Measurements from ENCODE around the gene ZFP36.

Gene ZFP36

DNA sequence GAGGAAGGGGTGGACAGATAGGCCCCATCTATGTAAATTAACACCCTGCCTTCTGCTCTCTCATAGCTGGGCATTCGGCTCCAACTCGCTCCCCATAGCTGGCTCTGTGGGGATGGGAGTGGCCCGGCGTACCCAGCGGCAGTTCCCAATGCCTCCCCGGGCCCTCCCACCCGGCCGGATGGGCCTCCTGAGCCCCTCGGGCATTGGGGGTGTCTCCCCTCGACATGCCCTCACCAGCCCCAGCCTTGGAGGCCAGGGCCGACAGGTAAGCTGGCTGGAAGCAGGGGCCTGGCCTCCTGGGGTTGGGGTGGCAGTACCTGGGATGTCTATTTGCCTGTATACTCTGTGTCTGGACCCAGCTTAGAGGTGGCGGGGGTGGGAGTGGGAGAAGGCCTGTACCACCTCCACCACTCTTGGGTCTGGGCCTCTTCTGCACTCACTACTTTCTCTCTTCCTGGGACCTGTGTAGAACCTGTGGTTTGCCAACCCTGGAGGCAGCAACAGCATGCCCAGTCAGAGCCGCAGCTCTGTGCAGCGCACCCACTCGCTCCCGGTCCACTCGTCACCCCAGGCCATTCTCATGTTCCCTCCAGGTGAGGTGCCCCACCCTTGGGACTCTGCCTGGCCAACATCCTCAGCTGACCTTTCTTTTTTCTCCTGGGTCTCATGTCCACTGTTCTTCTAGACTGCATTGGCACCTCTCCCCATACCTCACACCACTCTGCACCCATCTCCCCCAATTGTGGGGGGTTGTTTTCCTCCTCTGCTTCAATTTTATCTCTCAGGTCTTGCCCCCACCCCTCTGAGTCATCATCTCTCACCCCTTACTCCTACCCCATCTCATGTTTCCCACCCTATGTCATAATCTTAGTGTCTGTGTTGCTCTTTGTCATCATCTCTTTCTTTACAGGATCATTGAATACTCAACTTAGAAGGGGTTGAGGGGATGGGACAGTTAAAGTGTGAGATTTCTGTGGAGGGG is 25.8 kb upstream of the ZFP36 start:
- peaks cover 19% of the 10 kb centered on the region for H3K36me3 Mint-ChIP-seq

DNA sequence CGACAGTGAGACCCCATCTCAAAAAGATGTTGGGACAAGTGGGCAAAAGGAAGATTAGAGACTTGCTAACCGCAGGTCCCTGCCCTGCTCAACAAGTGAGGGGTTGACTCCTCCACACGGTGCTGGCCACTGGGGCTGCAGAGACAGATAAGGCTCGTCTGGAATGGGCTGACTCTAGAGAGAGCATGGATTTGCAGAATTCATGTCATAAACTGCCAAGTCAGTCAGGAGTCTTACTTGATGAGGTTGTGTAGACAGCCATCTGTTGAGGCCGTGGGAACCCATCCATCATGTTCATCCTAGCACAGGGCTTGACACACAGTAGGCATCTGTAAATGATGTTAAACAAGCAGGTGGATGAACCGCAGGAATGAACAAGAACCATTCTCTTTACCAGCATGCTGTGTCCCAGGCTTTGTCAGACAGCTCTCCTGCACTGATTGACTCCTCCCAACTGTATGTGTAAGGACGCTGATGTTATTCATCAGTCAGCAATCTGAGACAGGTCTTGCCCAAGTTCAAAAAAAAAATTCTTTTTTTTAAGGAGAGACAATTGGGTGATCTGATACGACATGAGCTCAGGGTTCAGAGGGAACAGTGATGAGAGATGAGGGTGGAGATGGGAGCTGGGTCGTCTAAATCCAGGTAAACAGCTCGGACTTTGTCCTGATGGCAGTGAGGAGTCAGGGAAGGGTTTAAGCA is 24.6 kb upstream of the ZFP36 start:
- Mint-ChIP-seq H3K9me3 (no peaks in the 10 kb centered on the region), H3K4me1 (no peaks in the 10 kb centered on the region), H3K27me3 (no peaks in the 10 kb centered on the region), H3K27ac (peak overlapping the region; percentile 12), H3K4me3 (no peak overlapping the region), H3K36me3 (peaks cover 21% of the 10 kb centered on the region)

More for the DNA sequence above, 25.8 kb upstream of the ZFP36 start:
- peak overlapping the region; percentile 59 for H3K27ac Mint-ChIP-seq
- H3K4me1 Mint-ChIP-seq = no peaks in the 10 kb centered on the region
- no peaks in the 10 kb centered on the region for H3K9me3 Mint-ChIP-seq
- H3K4me3 Mint-ChIP-seq = no peak overlapping the region
- no peaks in the 10 kb centered on the region for H3K27me3 Mint-ChIP-seq

DNA sequence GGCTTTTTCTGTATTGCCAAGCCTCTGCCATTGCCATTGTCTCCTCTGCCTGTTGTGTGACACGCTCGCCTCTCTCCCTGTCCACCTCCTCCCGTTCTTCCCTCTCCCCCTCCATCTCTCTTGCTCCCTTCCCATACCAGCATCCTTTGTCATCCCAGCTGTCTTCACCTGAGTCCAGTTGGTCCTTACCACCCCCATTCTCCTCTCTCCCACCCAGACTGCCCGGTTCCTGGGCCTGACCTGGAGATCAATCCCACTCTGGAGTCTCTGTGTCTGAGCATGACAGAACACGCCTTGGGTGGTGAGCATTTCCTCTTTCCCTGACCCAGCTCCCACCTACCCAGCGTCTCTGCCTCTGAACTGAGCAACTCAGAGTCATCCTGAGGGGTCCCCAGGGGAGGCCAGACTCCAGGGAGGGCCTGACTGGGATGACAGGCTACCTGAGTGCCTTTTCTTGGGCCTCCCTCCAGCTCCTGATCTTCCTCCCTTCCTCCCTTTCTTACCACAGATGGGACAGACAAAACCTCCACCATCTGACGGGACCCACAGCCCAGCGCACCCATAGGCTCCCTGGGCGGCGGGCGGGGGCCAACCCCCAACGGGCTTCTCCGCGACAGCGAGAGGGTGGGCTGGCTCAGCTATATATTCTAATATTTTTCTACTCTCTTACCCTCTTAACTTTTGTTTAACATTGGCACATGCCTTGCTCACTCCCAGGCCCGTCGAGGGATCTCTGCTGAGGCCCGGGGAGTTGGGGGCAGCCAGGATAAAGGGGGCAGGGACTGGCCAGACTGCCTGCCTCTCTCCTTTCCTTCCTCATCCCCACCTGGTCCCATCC is 23.4 kb upstream of the ZFP36 start:
- no peak overlapping the region for H3K27ac Mint-ChIP-seq
- peaks cover 1% of the 10 kb centered on the region for H3K4me1 Mint-ChIP-seq
- no peaks in the 10 kb centered on the region for H3K27me3 Mint-ChIP-seq
- peaks cover 21% of the 10 kb centered on the region for H3K36me3 Mint-ChIP-seq
- no peaks in the 10 kb centered on the region for H3K9me3 Mint-ChIP-seq
- no peak overlapping the region for H3K4me3 Mint-ChIP-seq

DNA sequence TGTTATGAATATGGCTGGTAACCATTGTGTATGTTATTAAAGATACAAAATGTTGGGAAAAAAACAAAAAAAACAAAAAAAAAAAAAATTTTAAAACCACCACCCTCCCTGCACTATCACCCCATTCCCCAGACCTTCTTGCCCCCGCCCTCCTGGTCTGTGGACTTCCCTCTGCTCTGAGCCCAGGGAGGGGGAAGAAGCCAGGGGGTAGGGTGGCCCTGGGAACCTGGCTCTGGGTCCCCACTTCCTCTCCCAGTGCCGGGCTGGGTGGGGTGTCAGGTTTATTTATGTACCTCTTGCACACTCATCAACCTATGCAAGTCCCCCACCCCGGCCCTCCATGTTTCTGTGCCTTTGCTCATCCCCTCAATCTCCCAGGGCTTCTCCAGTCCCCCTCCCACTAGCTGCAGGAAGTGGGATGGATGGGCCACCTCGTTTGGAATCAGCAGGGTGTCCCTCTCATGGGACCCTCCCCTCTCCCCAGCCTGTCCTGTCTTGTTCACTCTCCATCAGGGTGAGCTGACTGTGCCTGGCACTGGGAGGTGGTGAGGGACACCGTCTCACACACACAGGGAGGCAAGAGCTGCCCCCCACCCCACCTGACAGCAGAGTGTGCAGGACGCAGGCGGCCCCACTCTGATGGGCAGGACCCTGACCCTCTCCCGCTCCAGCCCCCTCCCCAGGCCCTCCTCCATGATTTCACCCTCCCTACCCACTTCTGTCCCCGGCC is 21.6 kb upstream of the ZFP36 start:
- peaks cover 17% of the 10 kb centered on the region for H3K36me3 Mint-ChIP-seq
- no peaks in the 10 kb centered on the region for H3K27me3 Mint-ChIP-seq
- no peaks in the 10 kb centered on the region for H3K9me3 Mint-ChIP-seq
- no peak overlapping the region for H3K4me3 Mint-ChIP-seq
- H3K4me1 Mint-ChIP-seq = peaks cover 11% of the 10 kb centered on the region
- H3K27ac Mint-ChIP-seq = peak overlapping the region; percentile 72

DNA sequence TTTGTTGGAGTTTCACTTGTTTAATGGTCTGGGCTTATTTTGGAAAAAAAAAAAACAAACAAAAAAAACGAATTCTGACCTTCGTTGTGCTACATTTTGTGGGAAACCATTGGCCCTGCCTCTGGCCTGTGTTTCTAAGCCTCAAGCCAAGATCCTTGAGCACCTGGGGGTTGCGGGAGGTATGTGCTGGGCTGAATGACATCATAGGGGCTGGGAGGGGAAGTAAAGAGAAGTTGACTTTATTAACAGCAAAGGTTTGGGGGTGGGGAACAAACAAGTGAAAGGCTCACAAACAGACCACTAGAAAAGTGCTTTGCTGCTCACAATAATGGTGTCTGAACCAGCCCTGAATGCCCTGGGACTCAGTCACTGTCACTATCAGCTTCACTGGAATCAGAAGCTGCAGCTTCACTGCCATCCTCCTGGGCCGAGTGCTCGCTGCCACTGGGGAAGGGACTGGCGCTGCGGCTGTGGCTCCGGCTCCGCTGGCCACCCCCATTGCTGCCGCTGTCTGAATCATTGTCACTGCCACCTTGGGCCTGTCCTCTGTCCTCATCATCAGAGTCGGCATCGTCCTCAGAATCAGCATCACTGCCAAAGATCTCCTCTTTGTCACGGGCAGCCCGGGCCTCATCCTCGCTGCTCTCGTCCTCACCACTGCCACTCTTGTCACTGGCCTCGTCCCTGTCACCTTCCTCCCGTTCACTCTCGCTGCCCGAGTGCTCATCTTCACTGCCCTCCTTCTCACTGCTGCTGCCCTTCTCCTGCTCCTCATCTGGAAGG is 20.8 kb upstream of the ZFP36 start:
- Mint-ChIP-seq H3K36me3 (peaks cover 16% of the 10 kb centered on the region), H3K9me3 (no peaks in the 10 kb centered on the region), H3K27ac (peak overlapping the region; percentile 68), H3K4me1 (peaks cover 16% of the 10 kb centered on the region), H3K4me3 (no peak overlapping the region), H3K27me3 (no peaks in the 10 kb centered on the region)

DNA sequence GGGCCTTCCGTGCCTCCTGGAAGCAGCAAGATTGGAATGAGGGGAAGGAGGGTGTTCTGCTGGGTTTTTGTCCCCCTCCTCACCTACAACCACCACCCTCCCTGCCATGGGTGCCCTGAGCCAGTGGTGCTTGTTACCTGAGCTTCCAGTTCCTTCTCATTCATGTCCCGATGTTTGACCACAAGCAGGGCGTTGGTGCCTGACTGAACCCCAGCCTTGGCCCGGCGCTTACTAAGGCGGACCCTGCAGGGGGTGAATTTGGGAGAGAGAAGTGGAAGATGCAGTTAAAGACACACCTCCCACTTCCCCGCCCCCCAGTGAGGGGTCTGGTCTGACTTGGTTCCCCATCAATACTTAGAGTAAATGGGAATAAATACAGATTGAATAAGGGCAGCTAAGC is 20.1 kb upstream of the ZFP36 start:
- H3K4me3 Mint-ChIP-seq = no peak overlapping the region
- H3K27me3 Mint-ChIP-seq = no peaks in the 10 kb centered on the region
- H3K4me1 Mint-ChIP-seq = peaks cover 19% of the 10 kb centered on the region
- H3K9me3 Mint-ChIP-seq = no peaks in the 10 kb centered on the region
- H3K36me3 Mint-ChIP-seq = peaks cover 9% of the 10 kb centered on the region
- H3K27ac Mint-ChIP-seq = peak overlapping the region; percentile 12

DNA sequence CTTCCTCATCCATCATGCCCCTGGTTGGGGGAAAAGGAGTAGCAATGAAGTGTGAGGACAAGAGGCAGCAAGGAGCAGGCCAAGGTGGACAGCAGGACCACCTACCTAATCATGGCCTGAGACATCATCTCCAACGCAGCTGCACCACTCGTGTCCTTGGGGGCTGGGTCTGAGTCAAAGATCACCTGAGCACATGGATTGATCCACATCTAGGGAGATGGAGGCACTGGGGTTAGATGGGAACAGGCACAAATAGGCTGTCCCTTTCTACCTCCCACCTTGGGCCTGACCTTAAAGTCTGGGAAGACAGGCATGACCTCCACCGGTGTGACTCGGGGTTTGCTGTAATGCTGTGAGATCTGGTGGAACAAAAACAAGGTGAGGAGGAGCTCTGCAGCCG is 18.0 kb upstream of the ZFP36 start:
- Mint-ChIP-seq H3K27ac (peak overlapping the region; percentile 74), H3K9me3 (no peaks in the 10 kb centered on the region), H3K4me1 (peaks cover 32% of the 10 kb centered on the region), H3K36me3 (peaks cover 8% of the 10 kb centered on the region), H3K27me3 (no peaks in the 10 kb centered on the region), H3K4me3 (no peak overlapping the region)

DNA sequence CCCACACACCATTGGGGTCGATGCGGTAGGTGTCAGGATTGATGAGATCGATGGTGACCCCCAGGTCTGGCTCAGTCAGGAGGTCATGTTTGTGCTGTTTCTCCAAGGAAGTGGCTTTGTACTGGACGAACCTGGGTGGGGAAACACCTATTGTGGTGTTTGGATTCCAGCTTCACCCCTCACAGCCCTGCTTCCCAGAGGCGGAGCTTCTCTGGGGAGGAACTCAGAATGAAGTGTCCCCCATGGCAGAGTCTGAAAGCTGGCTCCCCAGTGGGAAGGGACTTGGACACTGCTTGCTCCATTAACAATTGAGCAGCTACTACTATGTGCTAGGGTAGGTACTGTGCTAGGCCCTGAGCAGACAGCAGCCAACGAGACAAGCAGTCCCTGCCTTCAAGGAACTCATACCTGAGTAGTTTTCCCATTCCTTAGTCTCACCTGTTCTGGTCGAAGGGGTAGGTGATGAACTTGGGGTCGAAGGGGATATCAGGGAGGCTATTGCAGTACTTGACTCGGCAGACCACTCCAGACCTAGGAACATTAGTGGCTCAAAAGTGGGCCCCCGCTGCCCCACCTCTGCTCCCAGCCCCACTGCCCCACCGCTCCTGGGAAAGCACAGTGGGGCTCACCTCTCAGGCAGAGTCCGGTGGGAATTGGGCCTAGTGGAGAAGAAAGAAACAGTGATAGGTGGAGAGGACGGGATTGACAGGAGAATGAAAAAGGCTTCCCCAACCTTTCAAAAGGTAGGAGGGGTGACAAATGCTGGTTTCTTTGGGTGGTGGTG is 16.8 kb upstream of the ZFP36 start:
- no peaks in the 10 kb centered on the region for H3K27me3 Mint-ChIP-seq
- peak overlapping the region; percentile 96 for H3K4me3 Mint-ChIP-seq
- H3K36me3 Mint-ChIP-seq = peaks cover 10% of the 10 kb centered on the region
- H3K27ac Mint-ChIP-seq = peak overlapping the region; percentile 94
- H3K9me3 Mint-ChIP-seq = no peaks in the 10 kb centered on the region
- peaks cover 35% of the 10 kb centered on the region for H3K4me1 Mint-ChIP-seq

DNA sequence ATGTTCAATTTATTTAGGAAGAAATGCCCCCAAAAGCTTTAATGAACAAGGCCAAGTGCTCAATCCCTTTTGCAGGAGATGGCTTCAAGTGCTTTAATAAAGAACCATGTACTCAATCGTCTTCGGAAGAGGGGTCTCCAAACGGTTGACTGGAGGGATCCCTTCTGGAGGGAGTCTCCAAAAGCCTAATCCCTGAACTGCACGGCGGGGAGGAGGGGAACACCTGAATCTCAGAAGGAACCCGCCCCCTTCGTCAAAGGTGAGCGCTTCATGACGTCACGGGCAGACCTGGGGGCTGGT is 16.2 kb upstream of the ZFP36 start:
- Mint-ChIP-seq H3K36me3 (peaks cover 10% of the 10 kb centered on the region), H3K4me1 (peaks cover 38% of the 10 kb centered on the region), H3K27ac (peak overlapping the region; percentile 94), H3K9me3 (no peaks in the 10 kb centered on the region), H3K4me3 (peak overlapping the region; percentile 96), H3K27me3 (no peaks in the 10 kb centered on the region)

DNA sequence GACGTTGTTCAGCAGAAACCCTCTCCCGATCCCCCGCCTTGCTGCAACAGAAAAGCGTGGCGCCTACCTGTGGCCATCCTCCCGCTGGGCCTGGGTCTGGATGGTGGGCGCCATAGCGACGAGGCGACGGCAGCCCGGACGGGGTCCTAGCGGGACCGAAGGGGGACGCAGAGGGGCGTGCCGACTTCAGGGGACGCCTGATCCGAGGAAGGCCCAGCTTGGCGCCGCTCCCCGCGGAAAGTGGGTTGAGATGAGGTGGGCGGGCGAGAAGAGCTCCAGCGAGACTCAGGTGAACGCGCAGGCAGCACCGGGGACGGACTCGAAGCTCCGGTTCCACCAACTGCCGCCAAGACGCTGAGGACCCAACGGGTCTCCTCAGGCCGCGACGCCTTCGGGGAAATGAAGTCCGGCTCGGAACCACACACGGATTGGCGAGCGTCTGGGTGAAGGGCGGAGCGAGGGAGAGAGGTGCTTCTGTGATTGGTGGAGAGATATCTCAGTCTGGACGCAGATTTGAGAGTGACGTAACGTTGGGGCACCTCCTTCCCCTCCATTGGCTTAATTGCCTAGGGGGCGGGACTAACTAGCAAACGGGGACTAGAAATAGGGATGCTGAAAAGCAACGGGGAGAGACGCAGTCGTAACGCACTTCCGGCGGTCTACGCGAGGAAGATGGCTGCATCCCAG is 15.8 kb upstream of the ZFP36 start, which contains the start of the genes MED29 and PAF1:
Gene MED29 (plus strand): TSS at position 628 of the 687 bp plus-strand sequence. CDS start 45 bp downstream, at position 673.
Gene PAF1 (minus strand): TSS at position 356 of the 687 bp plus-strand sequence. CDS start 242 bp downstream, at position 114.
- H3K27ac Mint-ChIP-seq = peak within 1 kb of the TSS; percentile 94
- H3K4me1 Mint-ChIP-seq = peaks cover 38% of the 10 kb centered on the region
- peaks cover 7% of the 10 kb centered on the region for H3K36me3 Mint-ChIP-seq
- no peaks in the 10 kb centered on the region for H3K9me3 Mint-ChIP-seq
- no peaks in the 10 kb centered on the region for H3K27me3 Mint-ChIP-seq
- peak within 1 kb of the TSS; percentile 96 for H3K4me3 Mint-ChIP-seq

DNA sequence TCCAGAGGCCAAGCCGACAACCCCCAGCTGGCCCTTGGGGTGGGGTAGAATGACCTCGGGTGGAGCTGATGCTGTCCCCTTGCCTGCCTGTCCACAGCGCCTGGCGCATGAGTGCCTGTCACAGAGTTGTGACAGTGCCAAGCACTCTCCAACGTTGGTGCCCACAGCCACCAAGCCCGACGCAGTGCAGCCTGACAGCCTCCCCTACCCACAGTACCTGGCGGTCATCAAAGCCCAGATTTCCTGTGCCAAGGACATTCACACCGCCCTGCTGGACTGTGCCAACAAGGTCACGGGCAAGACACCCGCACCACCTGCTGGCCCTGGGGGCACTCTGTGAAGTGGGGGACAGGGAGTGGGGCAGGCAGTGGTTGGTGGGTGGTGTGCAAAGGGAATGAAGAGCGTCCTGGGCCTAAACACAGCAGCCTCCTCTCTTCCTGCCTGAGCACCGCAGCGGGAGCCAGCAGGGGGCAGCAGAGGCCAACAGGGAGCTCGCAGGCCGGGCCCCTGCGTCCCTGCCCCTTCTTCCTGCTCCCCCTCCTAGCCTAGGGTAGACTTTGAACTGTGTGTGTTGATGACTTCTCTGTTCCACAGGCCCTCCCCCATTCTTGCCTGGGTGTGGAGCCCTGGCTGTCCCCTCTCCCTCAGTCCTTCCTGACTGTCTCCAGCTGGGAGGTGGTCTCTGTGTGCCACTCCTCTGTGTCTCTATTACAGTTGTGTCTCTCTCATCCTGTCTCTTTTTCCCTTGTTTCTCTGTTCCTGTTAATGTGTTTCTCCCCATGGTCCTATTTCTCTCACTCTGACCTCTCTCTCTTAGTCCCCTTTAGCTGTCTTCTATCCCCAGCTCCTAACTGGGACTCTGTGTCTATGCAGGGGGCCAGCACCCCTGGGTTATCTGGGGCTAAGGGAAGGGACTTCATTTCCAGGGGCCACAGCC is 9.0 kb upstream of the ZFP36 start:
- H3K27ac Mint-ChIP-seq = peak overlapping the region; percentile 71
- H3K27me3 Mint-ChIP-seq = no peaks in the 10 kb centered on the region
- H3K4me1 Mint-ChIP-seq = peaks cover 62% of the 10 kb centered on the region
- no peaks in the 10 kb centered on the region for H3K9me3 Mint-ChIP-seq
- H3K36me3 Mint-ChIP-seq = peaks cover 2% of the 10 kb centered on the region
- H3K4me3 Mint-ChIP-seq = peak overlapping the region; percentile 50

DNA sequence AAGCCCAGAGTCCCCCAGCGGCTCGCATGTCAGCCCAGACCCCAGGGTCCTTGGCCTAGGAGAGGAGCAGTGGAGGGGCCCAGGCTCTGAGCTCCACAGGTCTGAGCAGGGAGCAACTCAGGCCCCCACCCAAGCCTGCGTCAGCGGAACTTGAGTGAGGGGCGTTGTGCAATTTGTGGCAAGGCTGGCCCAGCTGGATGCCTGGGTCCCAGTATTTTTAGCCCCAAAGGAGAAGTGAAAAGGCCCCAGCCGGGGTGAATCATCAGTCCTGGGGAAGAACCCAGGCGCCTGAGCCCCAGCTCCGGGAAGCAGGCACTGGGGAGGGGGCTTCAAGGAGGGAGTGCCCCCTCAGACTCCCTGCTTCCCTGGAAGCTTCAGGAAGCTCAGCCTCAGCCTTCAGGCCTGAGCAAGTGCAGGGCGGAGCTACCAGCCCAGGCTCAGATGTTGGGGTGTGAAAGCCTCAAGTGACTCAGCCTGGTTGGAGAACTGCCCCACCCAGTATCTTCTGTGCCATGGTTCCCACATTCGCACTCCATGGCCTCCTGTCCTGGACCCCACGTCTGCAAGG is 8.3 kb upstream of the ZFP36 start:
- peaks cover 63% of the 10 kb centered on the region for H3K4me1 Mint-ChIP-seq
- no peaks in the 10 kb centered on the region for H3K9me3 Mint-ChIP-seq
- H3K4me3 Mint-ChIP-seq = peak overlapping the region; percentile 50
- H3K27ac Mint-ChIP-seq = no peak overlapping the region
- H3K27me3 Mint-ChIP-seq = no peaks in the 10 kb centered on the region
- peaks cover 2% of the 10 kb centered on the region for H3K36me3 Mint-ChIP-seq
